T-cell (primary cell): Measurements from ENCODE around the gene ITGA5. TPM values are rescaled to one million over a fixed set of nuclear protein-coding genes. Genes with fewer than 3 reads are reported as not detected.

Source experiments
- ATAC-seq, 4 experiments: fragments of 200-7000 bp in 3 of 4; fragments of 150-1000 bp in 1 of 4; cut with Tn5 transposase; replicated peaks in 1 of 4; 1 replicate in 3 of 4; 2 replicates in 1 of 4; pipeline ENCODE4 v1.10.0; 2021; ENCODE audit warnings: moderate library complexity in 3 of 4, mild to moderate bottlenecking in 2 of 4, moderate number of reproducible peaks in 1 of 4
- CTCF ChIA-PET, 2 donors: fragments of 300-600 bp; sonication (Branson Sonifier 250); formaldehyde crosslinking; loops; one replicate each; lab custom pipeline; 2022; ENCODE audit warnings: antibody characterized with exemption in 2 of 2; lab: Charles Lee
- POLR2A ChIA-PET, 2 donors: fragments of 300-600 bp; sonication (Branson Sonifier 250); formaldehyde crosslinking; loops; one replicate each; lab custom pipeline; 2022; ENCODE audit warnings: antibody characterized with exemption in 2 of 2; lab: Charles Lee
- DNase-seq, 35 experiments: peaks; one replicate each; pipeline versions ENCODE4 v3.0.0 to v3.0.0-alpha.2; 2013 to 2023
- H3K27ac ChIP-seq: one replicate; pipeline ENCODE4 v1.5.1; 2013; ENCODE audit warnings: low read length
- H3K27me3 ChIP-seq, 2 experiments: replicated peaks in 1 of 2; 1 replicate in 1 of 2; 2 replicates in 1 of 2; pipeline versions ENCODE4 v1.6.1 to v1.7.0; 2013; ENCODE audit warnings: low read length in 1 of 2, mixed read lengths in 1 of 2; ENCODE audit not compliant: control insufficient read depth in 2 of 2, insufficient read depth in 2 of 2; ENCODE audit errors: extremely low read depth in 1 of 2
- H3K36me3 ChIP-seq, 2 donors: 1 replicate in 1 of 2; 2 replicates in 1 of 2; pipeline versions ENCODE4 v1.6.1 to v1.7.0; 2013; ENCODE audit warnings: low read length in 1 of 2; ENCODE audit not compliant: control insufficient read depth in 2 of 2, insufficient read depth in 1 of 2; ENCODE audit errors: extremely low read depth in 1 of 2
- H3K4me1 ChIP-seq, 2 experiments: 1 replicate in 1 of 2; 2 replicates in 1 of 2; pipeline versions ENCODE4 v1.6.1 to v1.7.0; 2013; ENCODE audit warnings: low read length in 2 of 2, mixed read lengths in 1 of 2; ENCODE audit not compliant: insufficient read depth in 2 of 2, control insufficient read depth in 1 of 2; ENCODE audit errors: extremely low read depth in 1 of 2
- H3K4me3 ChIP-seq, 2 donors: 1 replicate in 1 of 2; 2 replicates in 1 of 2; pipeline versions ENCODE4 v1.5.1 to v1.7.0; 2013; ENCODE audit warnings: mild to moderate bottlenecking in 2 of 2, low read length in 1 of 2, moderate library complexity in 1 of 2; ENCODE audit not compliant: control insufficient read depth in 1 of 2; ENCODE audit errors: extremely low read depth in 1 of 2
- H3K9me3 ChIP-seq: 2 replicates; pipeline ENCODE4 v1.7.0; 2013
- H3K27ac Mint-ChIP-seq, 2 donors: one replicate each; pipeline ENCODE4 v1.8.0; 2020 to 2021; ENCODE audit warnings: mild to moderate bottlenecking in 2 of 2, mixed read lengths in 2 of 2
- H3K27me3 Mint-ChIP-seq, 2 donors: one replicate each; pipeline ENCODE4 v1.8.0; 2021 to 2022; ENCODE audit warnings: mixed read lengths in 2 of 2
- H3K36me3 Mint-ChIP-seq: one replicate; pipeline ENCODE4 v1.8.0; 2021; ENCODE audit warnings: mixed read lengths
- H3K4me1 Mint-ChIP-seq, 3 donors: one replicate each; pipeline ENCODE4 v1.8.0; 2020 to 2022; ENCODE audit warnings: mixed read lengths in 3 of 3, mild to moderate bottlenecking in 1 of 3
- H3K4me3 Mint-ChIP-seq, 3 donors: one replicate each; pipeline ENCODE4 v1.8.0; 2020 to 2022; ENCODE audit warnings: mild to moderate bottlenecking in 3 of 3, mixed read lengths in 3 of 3, moderate library complexity in 3 of 3
- H3K9me3 Mint-ChIP-seq, 3 donors: one replicate each; pipeline ENCODE4 v1.8.0; 2020 to 2022; ENCODE audit warnings: mixed read lengths in 3 of 3
- WGBS: methylation state at CpG from one replicate; pipeline ENCODE4 v1.1.5; 2013; ENCODE audit warnings: missing lambda C conversion rate; ENCODE audit not compliant: insufficient coverage; 5-methylcytosine and 5-hydroxymethylcytosine counted together
- total RNA-seq, 35 experiments: library from RNA in 6 of 35; stranded (reverse) in 6 of 35; fragments of 120-200 nt in 1 of 35; gene quantifications; one replicate each; pipeline versions ENCODE4 v1.2.1 to v1.2.4 and lab custom pipeline; 2013 to 2026

The ITGA5 gene
- total RNA-seq, 5 donors from 2014 or later (not counting 1 experiment from before 2014, with no cell fraction given): 58.6 to 183 (median 169) TPM

DNA sequence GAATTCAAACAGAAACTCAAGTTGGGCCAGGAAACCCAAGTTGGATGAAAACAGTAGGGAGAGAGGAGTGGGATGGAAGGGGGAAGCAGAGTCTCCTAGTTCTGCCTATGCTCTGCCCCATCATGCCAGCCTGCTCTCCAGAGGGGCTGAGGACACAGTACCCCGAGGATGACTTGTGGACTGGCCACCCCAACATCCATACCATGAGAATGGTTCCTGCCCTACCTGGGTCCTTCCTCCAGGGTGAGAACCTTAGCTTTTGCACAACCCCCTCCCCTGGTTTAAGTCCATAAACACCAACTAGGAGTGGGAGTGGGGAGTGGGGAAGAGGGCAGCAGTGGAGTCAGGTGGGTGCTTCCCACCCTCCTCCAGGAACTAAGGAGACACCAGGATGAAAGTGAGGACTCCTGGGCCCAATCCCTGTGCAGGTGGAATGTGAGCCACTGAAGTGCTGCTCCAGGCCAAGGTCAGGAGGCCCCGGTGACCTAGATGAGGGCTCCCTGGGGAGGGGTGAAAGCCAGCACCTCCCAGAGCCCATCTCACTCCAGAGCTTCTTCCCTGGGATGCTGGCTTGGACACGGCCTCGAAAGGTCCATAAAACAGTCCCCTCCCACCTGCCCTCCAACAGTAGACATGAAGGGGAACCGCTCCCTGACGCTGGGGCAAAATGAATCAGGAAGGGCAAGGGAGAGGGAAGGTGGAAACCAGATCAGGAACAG lies 41.1 kb downstream of the ITGA5 start:
- DNase-seq (no peak), ATAC-seq (no peak)
- no peaks in the 10 kb centered on the region for H3K9me3 ChIP-seq
- H3K36me3 ChIP-seq: no peaks in the 10 kb centered on the region
- Mint-ChIP-seq H3K9me3 (no peaks in the 10 kb centered on the region), H3K27me3 (no peaks in the 10 kb centered on the region), H3K27ac (no peak overlapping the region), H3K36me3 (no peaks in the 10 kb centered on the region), H3K4me3 (peak overlapping the region in 1 of 3 donors; percentile 62), H3K4me1 (peaks cover 6 to 15% (median 8%) of the 10 kb centered on the region in 3 donors)
- WGBS: 60% methylated on average over 1 of the region's 6 CpGs
- H3K27me3 ChIP-seq: no peaks in the 10 kb centered on the region
- peaks cover 0 to 8% of the 10 kb centered on the region in 2 experiments for H3K4me1 ChIP-seq
- H3K4me3 ChIP-seq: no peak overlapping the region
- H3K27ac ChIP-seq: no peak overlapping the region
- POLR2A ChIA-PET: no interaction called here
- CTCF ChIA-PET: interaction anchor here (0.5 to 3.1 kb wide), 5 partner anchors 12 to 149 kb away, joined by 3 to 18 read pairs (median 7); partner anchors contain the start of gene COPZ1 (in 1 of the 2)

DNA sequence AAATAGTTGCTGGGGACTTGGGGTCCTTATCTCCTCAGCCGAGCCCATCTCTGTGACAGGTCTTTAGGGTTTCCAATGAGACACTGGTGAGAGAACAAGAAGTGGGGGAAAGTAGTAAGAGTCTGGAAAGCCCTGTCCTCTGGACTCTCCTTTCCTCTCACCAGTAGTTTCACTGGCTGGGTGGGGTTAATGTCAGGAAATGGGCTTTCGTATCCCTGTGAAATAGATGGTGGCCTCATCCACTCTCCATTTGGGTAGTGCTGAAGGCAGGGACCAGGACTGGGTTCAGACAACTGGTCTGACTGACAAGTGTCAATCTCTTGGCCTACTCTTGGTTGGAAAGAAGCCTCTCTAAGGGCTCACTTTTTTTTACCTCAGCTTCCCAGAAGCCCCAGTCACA lies 42.1 kb downstream of the ITGA5 start:
- Mint-ChIP-seq H3K27me3 (no peaks in the 10 kb centered on the region), H3K4me3 (no peak overlapping the region), H3K4me1 (peaks cover 8 to 22% (median 12%) of the 10 kb centered on the region in 3 donors), H3K9me3 (no peaks in the 10 kb centered on the region), H3K27ac (no peak overlapping the region), H3K36me3 (no peaks in the 10 kb centered on the region)
- Histone ChIP-seq H3K9me3 (no peaks in the 10 kb centered on the region), H3K27me3 (no peaks in the 10 kb centered on the region), H3K4me1 (peaks cover 0 to 11% of the 10 kb centered on the region in 2 experiments), H3K4me3 (no peak overlapping the region), H3K36me3 (no peaks in the 10 kb centered on the region), H3K27ac (no peak overlapping the region)
- ATAC-seq: no peak
- 100% methylated on average over 1 of the region's 2 CpGs for WGBS
- ChIA-PET CTCF (interaction anchor here in 1 of 2 donors (0.7 kb wide), 1 partner anchor 23 kb away, joined by 4 read pairs; no protein-coding TSS in a partner anchor), POLR2A (interaction anchor here in 1 of 2 donors (0.6 kb wide), 1 partner anchor 67 kb away, joined by 6 read pairs; no protein-coding TSS in a partner anchor)
- no peak for DNase-seq

DNA sequence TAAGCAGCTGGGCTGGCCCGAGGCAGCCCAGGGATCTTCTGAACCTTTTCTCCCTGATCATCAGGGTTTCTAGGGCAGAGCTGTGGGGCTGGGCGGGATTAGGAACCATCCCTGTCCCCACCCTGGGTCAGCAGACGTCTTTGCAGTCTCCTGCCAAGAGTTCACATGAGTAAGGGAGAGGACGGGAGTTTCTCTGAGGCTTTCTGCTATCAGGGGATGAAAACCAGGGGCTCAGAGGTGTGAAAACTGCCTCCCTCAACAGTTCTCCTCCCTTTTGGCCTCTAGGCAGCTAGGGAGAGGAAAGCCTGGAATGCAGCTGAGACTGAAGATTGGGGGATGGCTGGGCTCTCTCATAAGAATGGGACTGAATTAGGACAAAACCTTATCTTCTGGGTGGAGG lies 42.5 kb downstream of the ITGA5 start:
- Mint-ChIP-seq H3K4me1 (peaks cover 12 to 26% (median 16%) of the 10 kb centered on the region in 3 donors), H3K36me3 (no peaks in the 10 kb centered on the region), H3K9me3 (no peaks in the 10 kb centered on the region), H3K4me3 (no peak overlapping the region), H3K27ac (no peak overlapping the region), H3K27me3 (no peaks in the 10 kb centered on the region)
- H3K36me3 ChIP-seq: no peaks in the 10 kb centered on the region
- CTCF ChIA-PET: interaction anchor here (0.6 to 0.7 kb wide), 2 partner anchors 23 to 42 kb away, joined by 3 to 4 read pairs; no protein-coding TSS in a partner anchor
- peaks cover 0 to 15% of the 10 kb centered on the region in 2 experiments for H3K4me1 ChIP-seq
- no peak overlapping the region for H3K27ac ChIP-seq
- H3K27me3 ChIP-seq: no peaks in the 10 kb centered on the region
- H3K9me3 ChIP-seq: no peaks in the 10 kb centered on the region
- H3K4me3 ChIP-seq: no peak overlapping the region
- DNase-seq: no peak
- ATAC-seq: no peak
- WGBS: no CpG with 5 or more reads among the region's 4 CpGs
- POLR2A ChIA-PET: interaction anchor here in 1 of 2 donors (0.6 kb wide), 1 partner anchor 67 kb away, joined by 6 read pairs; no protein-coding TSS in a partner anchor

DNA sequence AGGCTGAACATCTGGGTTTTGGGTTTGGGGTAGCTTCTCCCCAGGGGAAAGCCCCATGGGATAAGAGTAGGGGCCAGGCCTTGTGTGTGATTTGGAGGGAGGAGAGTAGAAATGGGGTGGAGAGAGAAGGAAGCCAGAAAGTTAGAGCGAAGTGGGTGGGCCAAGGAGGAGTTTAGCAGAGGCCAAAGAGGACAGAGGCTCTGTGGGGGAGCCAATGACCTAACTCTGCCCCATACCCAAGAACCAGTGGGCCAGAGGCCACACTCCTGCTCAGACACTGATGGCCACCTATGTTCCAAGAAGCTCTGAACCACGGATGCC lies 43.8 kb downstream of the ITGA5 start:
- peaks cover 11 to 31% (median 19%) of the 10 kb centered on the region in 3 donors for H3K4me1 Mint-ChIP-seq
- ChIA-PET CTCF (no interaction called here), POLR2A (no interaction called here)
- H3K4me1 ChIP-seq: peaks cover 0 to 15% of the 10 kb centered on the region in 2 experiments
- no peaks in the 10 kb centered on the region for H3K9me3 ChIP-seq
- no peak overlapping the region for H3K4me3 ChIP-seq
- H3K27ac Mint-ChIP-seq: no peak overlapping the region
- no CpG with 5 or more reads among the region's 2 CpGs for WGBS
- no peak overlapping the region for H3K4me3 Mint-ChIP-seq
- ATAC-seq: no peak
- no peaks in the 10 kb centered on the region for H3K27me3 ChIP-seq
- no peak for DNase-seq
- no peaks in the 10 kb centered on the region for H3K9me3 Mint-ChIP-seq
- H3K36me3 Mint-ChIP-seq: no peaks in the 10 kb centered on the region
- no peak overlapping the region for H3K27ac ChIP-seq
- no peaks in the 10 kb centered on the region for H3K27me3 Mint-ChIP-seq
- H3K36me3 ChIP-seq: no peaks in the 10 kb centered on the region

DNA sequence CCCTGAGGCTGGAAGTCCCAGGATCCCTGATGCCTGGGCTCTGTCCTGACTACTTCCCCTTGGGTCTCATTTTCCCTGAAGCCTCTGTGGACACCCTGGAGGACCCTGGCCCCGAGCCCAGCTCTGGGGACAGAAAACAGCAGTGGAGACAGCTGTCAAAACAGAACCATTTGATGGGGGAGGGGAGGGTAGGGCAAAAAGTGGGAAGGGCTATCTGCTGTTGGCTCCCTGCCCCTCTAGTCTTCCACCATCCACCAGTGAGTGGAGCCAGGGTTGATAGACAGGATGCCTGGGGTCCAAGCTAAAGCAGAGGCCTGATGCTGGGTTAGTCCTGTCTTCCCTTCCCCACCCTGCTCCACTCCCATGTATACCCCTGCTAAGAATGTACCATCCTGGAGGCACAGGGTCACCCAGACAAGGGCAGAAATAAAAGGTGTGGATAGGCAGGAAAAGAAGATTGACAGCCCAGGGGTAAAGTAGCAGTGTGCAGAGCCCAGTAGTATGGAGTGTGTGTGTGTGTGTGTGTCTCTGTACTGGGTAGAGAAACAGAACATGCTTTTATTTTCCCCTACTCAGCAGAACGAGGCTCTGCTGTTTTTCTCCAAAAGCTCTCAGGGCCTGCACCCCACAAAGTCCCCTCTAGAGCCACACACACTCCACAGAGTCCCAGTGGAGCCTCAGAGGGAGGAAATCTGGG lies 44.4 kb downstream of the ITGA5 start:
- no peak for ATAC-seq
- peaks cover 9 to 28% (median 17%) of the 10 kb centered on the region in 3 donors for H3K4me1 Mint-ChIP-seq
- no peaks in the 10 kb centered on the region for H3K9me3 ChIP-seq
- no peaks in the 10 kb centered on the region for H3K27me3 ChIP-seq
- no peak for DNase-seq
- no peaks in the 10 kb centered on the region for H3K36me3 ChIP-seq
- no peaks in the 10 kb centered on the region for H3K27me3 Mint-ChIP-seq
- H3K4me1 ChIP-seq: peaks cover 0 to 15% of the 10 kb centered on the region in 2 experiments
- H3K27ac ChIP-seq: no peak overlapping the region
- H3K4me3 ChIP-seq: no peak overlapping the region
- 80% methylated on average over 1 of the region's 2 CpGs for WGBS
- H3K36me3 Mint-ChIP-seq: no peaks in the 10 kb centered on the region
- no peak overlapping the region for H3K4me3 Mint-ChIP-seq
- no peaks in the 10 kb centered on the region for H3K9me3 Mint-ChIP-seq
- ChIA-PET CTCF (interaction anchor here (0.5 to 1.1 kb wide), 2 partner anchors 123 to 152 kb away, joined by 4 read pairs; no protein-coding TSS in a partner anchor), POLR2A (no interaction called here)
- no peak overlapping the region for H3K27ac Mint-ChIP-seq
